GM18511 (cell line): ENCODE measurements around the gene NDFIP1.
"Not testable (repeated sequence)": the region's sequence is repeated elsewhere in the genome, so short reads cannot be mapped to it uniquely, and the experiment has no call there.

Source experiments
- ATAC-seq: cut with Tn5 transposase; IDR thresholded peaks from one replicate; pipeline ENCODE4 v1.9.1; 2021; ENCODE audit warnings: mild to moderate bottlenecking, moderate library complexity; ENCODE audit not compliant: unreplicated experiment

Gene NDFIP1

GRCh38 chr5:142182840-142183239, 74.3 kb downstream of the NDFIP1 start:
- ATAC-seq = no peak

GRCh38 chr5:142183561-142183960, 75.0 kb downstream of the NDFIP1 start:
- no peak for ATAC-seq

- ATAC-seq = no peak
These were observed 76.4 kb downstream of the NDFIP1 start for GRCh38 chr5:142184988-142185387.

- no peak for ATAC-seq
These were observed 77.9 kb downstream of the NDFIP1 start for GRCh38 chr5:142186514-142186856.

GRCh38 chr5:142186857-142187594, 78.4 kb downstream of the NDFIP1 start:
- ATAC-seq = no peak

GRCh38 chr5:142188691-142189090, 80.1 kb downstream of the NDFIP1 start:
- not testable (repeated sequence) for ATAC-seq

GRCh38 chr5:142189813-142190212, 81.2 kb downstream of the NDFIP1 start:
- no peak for ATAC-seq

- ATAC-seq = no peak
These were observed 83.2 kb downstream of the NDFIP1 start for GRCh38 chr5:142191776-142192175.

- ATAC-seq = no peak
These were observed 83.9 kb downstream of the NDFIP1 start for GRCh38 chr5:142192286-142193113.

- ATAC-seq = no peak
These were observed 84.5 kb downstream of the NDFIP1 start for GRCh38 chr5:142193114-142193428.

GRCh38 chr5:142197098-142197497, 88.5 kb downstream of the NDFIP1 start:
- no peak for ATAC-seq

GRCh38 chr5:142197781-142198180, 89.2 kb downstream of the NDFIP1 start:
- no peak for ATAC-seq

- no peak for ATAC-seq
These were observed 90.8 kb downstream of the NDFIP1 start for GRCh38 chr5:142199388-142199787.

GRCh38 chr5:142200387-142200786, 91.8 kb downstream of the NDFIP1 start:
- no peak for ATAC-seq

GRCh38 chr5:142201471-142201887, 92.9 kb downstream of the NDFIP1 start:
- ATAC-seq = no peak

GRCh38 chr5:142202282-142202681, 93.7 kb downstream of the NDFIP1 start:
- ATAC-seq = no peak
